ENCODE measurements around the gene PTPRJ.
"Not testable (repeated sequence)": the region's sequence is repeated elsewhere in the genome, so short reads cannot be mapped to it uniquely, and the experiment has no call there.

PTPRJ gene

GRCh38 chr11:48018528-48019216, 38.3 kb downstream of the PTPRJ start:
- DNase-seq (ENCODE audit: low read depth), result no peak
- H3K4me3 ChIP-seq (ENCODE audit: low read length), result no peak overlapping the region
- TF ChIP-seq CTCF (conservative IDR thresholded peaks at IDR 0.05; ENCODE audit: low read length), result no peak

GRCh38 chr11:48019217-48019584, 38.8 kb downstream of the PTPRJ start:
- no peak for TF ChIP-seq CTCF (conservative IDR thresholded peaks at IDR 0.05; ENCODE audit: low read length)
- DNase-seq (ENCODE audit: low read depth), result no peak
- H3K4me3 ChIP-seq (ENCODE audit: low read length), result no peak overlapping the region

GRCh38 chr11:48019595-48019994, 39.2 kb downstream of the PTPRJ start:
- no peak overlapping the region for H3K4me3 ChIP-seq (ENCODE audit: low read length)
- DNase-seq (ENCODE audit: low read depth), result no peak
- TF ChIP-seq CTCF (conservative IDR thresholded peaks at IDR 0.05; ENCODE audit: low read length), result no peak

GRCh38 chr11:48020092-48020755, 39.9 kb downstream of the PTPRJ start:
- H3K4me3 ChIP-seq (ENCODE audit: low read length), result no peak overlapping the region
- TF ChIP-seq CTCF (conservative IDR thresholded peaks at IDR 0.05; ENCODE audit: low read length), result no peak
- no peak for DNase-seq (ENCODE audit: low read depth)

GRCh38 chr11:48021201-48021820, 41.0 kb downstream of the PTPRJ start:
- DNase-seq (ENCODE audit: low read depth); H3K4me3 ChIP-seq (ENCODE audit: low read length): not testable (repeated sequence)

- TF ChIP-seq CTCF (conservative IDR thresholded peaks at IDR 0.05; ENCODE audit: low read length), result no peak
- DNase-seq (ENCODE audit: low read depth), result no peak
- no peak overlapping the region for H3K4me3 ChIP-seq (ENCODE audit: low read length)
Observed at GRCh38 chr11:48022445-48022844, 42.1 kb downstream of the PTPRJ start.

GRCh38 chr11:48023608-48024007, 43.2 kb downstream of the PTPRJ start:
- DNase-seq (ENCODE audit: low read depth); H3K4me3 ChIP-seq (ENCODE audit: low read length): not testable (repeated sequence)

GRCh38 chr11:48024635-48025071, 44.3 kb downstream of the PTPRJ start:
- H3K4me3 ChIP-seq (ENCODE audit: low read length), result no peak overlapping the region

More at GRCh38 chr11:48024635-48025071, 44.3 kb downstream of the PTPRJ start:
- TF ChIP-seq CTCF (conservative IDR thresholded peaks at IDR 0.05; ENCODE audit: low read length), result no peak
- no peak for DNase-seq (ENCODE audit: low read depth)

Measured in AG10803 (cell line).